GM19193 (cell line): ENCODE data around the gene MEGF10.

Experiments used
- POLR2A ChIP-seq: IDR thresholded peaks from 4 replicates; pipeline ENCODE4 v1.6.1; 2011; ENCODE audit not compliant: insufficient read depth, insufficient read length; ENCODE audit errors: extremely low read depth

Gene MEGF10

DNA sequence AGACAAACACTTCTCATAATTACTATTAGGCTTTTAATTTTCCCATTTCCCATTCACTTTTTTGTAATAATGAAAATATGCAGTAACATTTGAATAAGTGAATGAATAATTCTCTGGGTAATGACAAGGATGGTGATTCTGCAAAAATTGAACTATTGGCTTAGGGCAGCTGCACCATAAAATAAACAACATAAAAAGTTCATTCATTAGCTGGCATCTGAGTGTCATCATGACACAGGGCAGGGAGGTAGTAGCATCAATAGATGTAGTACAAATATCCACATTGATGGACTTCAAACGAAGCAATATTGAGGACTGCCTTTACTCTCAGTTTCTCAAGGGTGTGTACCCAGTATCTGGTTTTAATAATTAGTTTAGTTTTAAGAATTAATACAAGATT, 4.9 kb downstream of the MEGF10 start:
- no peak for TF ChIP-seq POLR2A

DNA sequence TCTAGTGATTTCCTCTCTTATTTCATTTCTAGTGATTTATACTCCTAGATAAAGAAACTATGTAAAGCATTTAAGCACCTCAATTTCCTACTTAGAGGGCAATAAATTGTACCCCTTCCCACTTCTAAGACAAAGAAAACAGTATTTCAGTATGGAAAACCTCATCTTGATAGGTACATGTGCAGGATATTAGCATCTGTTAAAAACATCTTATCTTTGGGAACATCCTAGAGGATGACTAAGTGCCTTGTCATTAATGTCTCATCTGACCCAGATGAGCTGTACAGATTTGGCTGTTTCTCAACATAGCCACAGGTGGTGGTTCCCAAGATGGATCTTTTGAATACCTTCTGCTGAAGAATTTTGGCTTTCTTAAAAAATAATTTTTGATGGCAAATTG, 5.7 kb downstream of the MEGF10 start:
- no peak for TF ChIP-seq POLR2A

DNA sequence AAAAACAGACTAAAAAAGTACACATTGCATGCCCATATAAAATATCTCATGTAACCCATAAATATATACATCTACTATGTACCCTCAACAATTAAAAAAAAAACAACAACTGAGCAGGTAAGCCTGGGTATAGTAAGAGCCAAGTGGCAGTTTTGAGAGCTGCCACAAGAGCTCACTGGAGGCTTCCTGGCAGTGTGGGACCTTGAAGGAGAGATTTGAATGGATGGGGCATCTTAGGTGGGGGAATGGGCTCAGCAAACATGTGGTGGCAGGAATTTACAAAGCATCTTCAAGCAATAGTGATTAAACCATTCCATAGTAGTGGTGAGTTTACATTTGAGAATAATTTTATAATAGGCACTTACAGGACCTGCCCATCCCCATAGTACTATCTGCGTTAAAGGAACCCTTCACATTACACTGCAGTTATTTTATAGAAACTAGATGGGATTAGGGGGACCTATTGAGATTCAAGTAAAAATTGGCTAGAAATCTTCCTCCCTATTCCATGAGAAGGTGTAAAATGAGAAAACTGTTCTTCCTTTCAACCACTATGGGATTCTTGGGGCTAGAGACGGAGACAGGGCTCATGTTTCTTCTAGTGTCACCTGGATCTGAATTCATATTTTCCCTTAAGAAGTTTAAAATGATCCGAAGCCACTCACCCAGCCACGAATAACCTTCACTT, 6.9 kb downstream of the MEGF10 start:
- no peak for TF ChIP-seq POLR2A

DNA sequence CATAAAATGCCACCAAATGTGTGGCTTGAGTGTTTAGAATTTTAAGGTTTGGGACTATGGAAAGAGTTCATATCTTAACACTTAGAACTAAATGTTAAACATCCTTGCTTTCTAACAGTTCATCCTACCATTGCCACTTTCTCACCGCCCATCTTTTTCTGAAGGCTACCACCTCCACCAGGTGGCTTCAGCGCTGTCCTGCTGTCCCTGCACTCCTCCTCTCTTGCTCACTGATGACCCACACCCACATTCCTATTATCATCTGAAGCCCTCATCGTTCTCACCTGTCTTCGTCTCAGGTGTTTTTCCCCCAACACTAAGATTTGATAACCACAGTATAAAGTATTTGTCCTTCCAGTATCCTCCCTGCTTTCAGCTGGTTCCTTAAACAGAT, 7.4 kb downstream of the MEGF10 start:
- TF ChIP-seq POLR2A: no peak

DNA sequence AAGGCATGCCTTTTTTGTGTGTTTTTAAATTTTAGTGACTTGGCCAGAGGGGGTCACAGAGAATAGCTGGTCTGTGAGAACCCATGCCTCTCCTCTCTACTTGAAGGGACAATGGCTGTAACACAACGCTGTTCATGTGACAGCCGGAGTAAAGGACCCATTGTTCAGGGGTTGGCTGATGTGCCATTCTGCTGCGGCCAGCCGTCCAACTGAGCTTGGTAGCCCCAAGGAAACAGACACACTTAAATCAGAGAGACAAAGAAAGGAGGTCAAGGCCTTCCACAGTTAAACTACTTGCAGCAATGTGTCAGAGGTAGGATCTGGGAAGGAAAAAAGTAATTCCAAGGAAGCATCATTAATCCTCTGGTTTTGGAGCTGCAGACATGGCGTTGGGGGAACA, 8.1 kb downstream of the MEGF10 start:
- TF ChIP-seq POLR2A: no peak

DNA sequence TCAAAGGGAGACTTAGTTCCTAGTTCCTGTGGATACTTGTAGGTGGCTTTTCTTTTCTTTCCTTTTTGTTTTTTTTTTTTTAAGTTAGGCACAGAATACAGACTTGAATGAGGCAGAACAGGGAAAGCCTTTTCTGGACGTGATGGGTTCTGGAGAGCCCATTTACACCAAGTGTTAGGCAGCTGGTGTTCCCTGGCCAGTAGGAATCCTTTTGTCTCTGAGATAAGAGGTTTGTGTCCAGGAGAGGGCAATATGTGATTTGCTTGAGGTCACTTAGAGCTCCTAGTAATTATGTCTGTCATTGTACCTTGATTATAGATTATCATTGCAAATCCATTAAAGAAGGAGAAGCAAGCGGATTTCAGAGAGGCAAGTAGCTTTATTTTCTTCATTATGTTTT, 9.1 kb downstream of the MEGF10 start:
- no peak for TF ChIP-seq POLR2A

DNA sequence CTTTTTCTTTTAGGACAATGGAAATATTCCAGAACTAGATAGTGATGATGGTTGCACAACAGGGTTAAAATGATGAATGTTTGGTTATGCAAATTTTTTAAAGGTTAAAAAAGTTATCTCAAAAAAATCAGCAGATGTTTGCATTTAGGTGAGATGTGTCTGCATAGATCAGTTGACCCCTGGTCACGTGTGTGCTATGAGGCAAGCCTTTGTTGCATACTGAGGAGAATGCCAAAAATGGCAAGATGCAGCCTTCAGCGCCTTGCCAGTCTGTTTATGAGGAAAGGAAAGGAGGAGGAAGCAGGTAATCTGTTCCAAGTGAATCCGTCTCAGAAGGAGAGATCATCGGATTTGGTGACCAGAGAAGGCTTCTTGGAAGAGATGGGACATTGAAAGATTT, 11.9 kb downstream of the MEGF10 start:
- TF ChIP-seq POLR2A: no peak

DNA sequence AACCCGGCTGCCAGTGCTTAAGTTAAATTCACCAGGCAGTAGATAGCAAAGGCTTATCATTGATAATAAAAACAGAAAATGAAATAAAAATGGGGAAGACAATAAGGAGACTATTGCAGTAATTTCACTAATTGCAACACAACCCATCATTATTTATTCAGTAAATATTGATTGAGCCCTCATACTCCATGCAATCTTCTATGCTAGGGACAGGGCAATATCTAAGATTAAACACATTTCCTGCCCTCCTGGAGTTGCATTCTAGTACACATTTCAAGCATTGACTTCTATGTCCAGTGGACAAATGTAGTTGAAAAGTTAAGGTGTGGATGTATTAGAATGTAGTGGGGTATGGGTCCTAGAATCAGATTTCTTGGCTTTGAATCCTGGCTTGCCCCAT, 12.8 kb downstream of the MEGF10 start:
- no peak for TF ChIP-seq POLR2A

DNA sequence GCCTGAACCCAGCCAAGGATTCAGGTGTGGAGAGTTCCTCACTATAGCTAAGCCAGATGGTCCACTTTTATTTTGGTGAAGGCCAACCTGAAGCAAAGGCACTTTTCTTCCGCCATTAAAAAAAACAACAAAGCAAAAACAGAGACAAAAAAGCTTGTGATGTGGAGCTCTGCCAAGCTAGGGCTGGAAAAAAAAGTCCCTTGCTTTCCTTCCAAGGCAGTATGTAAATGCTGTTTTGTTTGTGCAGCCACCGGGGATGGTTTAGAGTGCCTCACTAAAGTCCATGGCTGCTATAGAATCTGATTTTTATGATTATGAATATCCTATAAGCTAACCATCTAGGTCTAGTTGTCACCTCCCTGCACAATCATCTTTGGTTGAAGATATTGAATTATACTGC, 14.9 kb downstream of the MEGF10 start:
- no peak for TF ChIP-seq POLR2A

DNA sequence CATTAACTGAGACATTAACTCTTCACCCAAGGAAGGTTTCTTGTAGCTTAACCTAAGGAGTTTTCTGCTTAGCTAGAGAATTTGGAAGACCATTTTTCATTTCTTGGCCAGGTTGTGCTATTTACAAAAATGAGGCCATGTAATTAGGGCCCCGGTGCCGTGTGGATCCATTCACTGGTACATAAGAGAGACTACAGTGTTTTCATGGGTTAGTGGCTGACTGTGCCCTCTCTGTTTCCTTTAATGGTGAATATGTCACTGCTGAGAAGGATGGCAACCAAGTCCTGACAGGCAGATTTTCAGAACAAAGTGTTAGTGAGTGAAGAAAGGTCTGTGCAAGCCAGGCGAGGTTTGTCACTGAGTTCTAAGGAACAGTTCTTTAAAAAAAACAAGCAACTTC, 15.4 kb downstream of the MEGF10 start:
- TF ChIP-seq POLR2A: no peak

DNA sequence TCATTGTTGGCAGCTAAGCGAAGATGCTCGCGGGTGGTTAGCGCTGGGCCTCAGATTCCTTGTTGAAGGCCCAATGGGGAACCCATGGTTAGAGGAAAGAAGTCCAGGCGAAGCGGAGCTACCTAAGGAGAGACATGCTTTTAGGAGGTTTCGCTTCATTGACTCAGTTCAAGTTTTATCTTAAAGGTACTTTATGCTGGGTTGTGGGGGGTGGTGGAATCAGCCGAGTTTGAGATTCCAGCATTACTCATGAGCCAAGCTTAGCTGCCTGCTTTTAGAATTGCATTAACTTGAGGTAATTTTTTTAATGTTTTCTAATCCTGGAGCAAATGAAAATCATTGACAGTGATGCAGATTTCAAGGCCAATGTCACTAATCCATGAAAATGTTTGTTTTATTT, 16.1 kb downstream of the MEGF10 start:
- TF ChIP-seq POLR2A: no peak

DNA sequence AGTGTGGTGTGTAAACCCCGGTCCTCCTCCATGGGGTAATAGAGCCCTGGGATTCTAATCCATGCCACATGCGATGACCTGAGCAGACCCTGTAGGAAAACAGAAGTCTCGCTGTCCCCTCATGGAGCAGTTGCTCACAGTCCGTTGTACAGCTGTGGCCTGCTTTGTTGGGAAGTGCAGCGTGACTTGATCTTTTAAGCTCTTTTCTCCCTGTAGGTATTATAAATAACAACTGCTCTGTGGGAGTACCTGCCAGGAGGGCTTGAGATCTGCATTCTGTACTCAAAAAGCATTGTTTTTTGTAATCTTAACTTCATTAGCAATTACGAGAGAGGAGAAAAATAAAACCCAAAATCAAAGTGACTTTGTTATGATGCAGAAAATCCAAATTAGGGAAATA, 17.3 kb downstream of the MEGF10 start:
- no peak for TF ChIP-seq POLR2A

DNA sequence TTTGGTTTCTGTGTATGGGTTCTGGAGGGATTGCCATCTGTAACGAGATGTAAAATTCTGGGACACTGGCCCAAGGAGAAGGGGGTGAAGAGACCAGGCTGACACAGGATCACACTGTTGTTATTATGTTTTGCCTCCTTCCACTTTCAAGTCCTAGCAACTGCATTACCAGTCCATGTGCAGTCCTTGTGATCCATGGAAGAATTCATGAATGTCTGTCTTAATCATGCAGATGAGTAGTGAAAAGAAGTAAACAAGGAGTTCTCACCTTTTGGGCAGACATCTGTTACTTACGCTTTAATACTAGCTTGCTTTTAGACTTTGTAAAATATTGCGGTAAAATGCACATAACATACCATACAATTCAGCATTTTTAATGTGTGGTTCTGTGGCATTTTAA, 18.3 kb downstream of the MEGF10 start:
- no peak for TF ChIP-seq POLR2A

DNA sequence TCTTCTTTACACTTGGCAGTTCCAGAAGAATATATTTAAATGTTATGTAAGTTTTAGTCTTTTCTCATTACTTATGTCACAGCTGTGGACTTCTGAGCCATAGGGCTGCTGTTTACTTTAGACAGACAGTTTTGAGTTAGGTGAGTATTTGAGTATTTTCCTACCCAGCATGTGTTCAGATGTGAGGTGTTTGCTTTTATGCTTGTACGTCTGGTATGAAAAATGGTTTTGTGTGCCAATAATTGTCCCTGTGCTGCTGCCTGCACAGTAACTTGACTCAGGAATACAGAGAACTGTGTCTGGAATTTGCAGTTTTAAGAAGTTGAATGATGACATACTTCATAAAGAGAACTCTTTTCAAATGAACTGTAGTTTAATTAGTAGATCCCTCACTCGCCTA, 20.8 kb downstream of the MEGF10 start:
- TF ChIP-seq POLR2A: no peak

DNA sequence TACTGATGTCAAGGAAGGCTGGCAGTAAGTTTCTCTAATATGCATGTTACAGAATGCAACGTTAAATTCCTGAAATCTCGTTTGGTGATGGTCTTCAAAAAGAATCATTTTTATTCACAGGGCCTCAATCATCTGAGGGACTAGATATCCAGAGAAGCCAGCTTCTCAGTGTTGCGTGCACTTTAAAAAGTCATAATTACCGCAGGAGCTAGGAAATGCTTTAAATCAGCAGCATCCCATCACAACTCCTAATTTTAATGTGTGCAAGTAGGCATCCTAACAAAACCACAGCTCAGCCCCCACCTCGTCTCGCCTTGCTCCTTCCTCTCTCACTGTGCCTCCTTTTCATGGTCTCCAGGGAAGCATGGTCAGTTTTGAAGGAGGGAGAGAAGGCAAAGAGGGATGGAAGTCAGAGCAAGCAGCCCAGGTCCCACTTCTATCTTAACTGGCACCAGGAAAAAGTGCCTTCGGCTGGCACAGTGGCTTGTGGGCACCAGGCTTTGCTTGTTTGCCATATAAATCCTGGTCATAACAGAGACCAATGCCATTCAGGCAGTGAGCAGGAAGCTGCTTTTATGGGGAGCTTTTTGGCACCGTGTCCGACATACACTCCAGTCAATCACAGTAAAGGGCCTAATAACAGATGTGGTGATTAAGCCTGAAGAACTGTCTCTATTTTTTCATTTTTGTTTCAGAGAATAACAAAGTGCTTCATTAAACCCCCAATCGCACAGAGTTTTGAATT, 21.4 kb downstream of the MEGF10 start:
- no peak for TF ChIP-seq POLR2A

DNA sequence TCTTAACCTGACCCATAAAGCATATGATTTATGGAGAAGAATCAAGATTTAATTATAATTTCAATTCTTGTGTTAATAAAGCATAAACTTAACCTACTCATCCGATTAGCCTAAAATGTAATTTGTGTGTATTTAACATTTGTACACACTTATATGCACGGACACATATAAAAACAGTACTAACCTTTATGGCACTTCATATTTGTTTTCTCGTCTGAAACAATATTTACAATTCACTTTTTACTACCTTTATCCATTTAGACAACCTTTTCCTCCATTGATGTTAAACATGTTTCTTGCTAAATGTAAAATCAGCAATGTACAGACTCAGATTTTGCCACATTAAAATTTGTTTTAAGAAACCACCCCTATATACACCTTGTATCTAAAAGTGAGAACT, 22.8 kb downstream of the MEGF10 start:
- no peak for TF ChIP-seq POLR2A
